GM20000 (cell line): ENCODE data around the gene HESX1.

Experiments
- DNase-seq: peaks from one replicate; pipeline ENCODE4 v3.0.0; 2012; ENCODE audit warnings: low spot score
- CTCF ChIP-seq: IDR thresholded peaks from 2 replicates; pipeline ENCODE4 v1.5.1; 2012; ENCODE audit warnings: mild to moderate bottlenecking, control low read depth; ENCODE audit errors: extremely low read depth, missing control alignments

HESX1 gene

GRCh38 chr3:57199895-57200297 lies at the start of gene HESX1:
Gene HESX1, minus strand, starts transcription at chr3:57199978. Its CDS starts 60 bp downstream, at chr3:57199918.
- no peak for DNase-seq
- no peak for TF ChIP-seq CTCF

GRCh38 chr3:57244946-57245345 lies 45.2 kb upstream of the HESX1 start:
- no peak for TF ChIP-seq CTCF
- no peak for DNase-seq

GRCh38 chr3:57234613-57235575 lies 35.1 kb upstream of the HESX1 start:
- no peak for TF ChIP-seq CTCF
- peak; percentile 47 for DNase-seq

- no peak for TF ChIP-seq CTCF
- DNase-seq = no peak
Observed at GRCh38 chr3:57233799-57234198, 34.0 kb upstream of the HESX1 start.

GRCh38 chr3:57230006-57230405 lies 30.2 kb upstream of the HESX1 start:
- no peak for DNase-seq
- no peak for TF ChIP-seq CTCF

- DNase-seq = peak; percentile 53
- TF ChIP-seq CTCF = no peak
Observed at GRCh38 chr3:57227930-57228751, 28.4 kb upstream of the HESX1 start.
